ENCODE results near the gene XPR1.

DNA sequence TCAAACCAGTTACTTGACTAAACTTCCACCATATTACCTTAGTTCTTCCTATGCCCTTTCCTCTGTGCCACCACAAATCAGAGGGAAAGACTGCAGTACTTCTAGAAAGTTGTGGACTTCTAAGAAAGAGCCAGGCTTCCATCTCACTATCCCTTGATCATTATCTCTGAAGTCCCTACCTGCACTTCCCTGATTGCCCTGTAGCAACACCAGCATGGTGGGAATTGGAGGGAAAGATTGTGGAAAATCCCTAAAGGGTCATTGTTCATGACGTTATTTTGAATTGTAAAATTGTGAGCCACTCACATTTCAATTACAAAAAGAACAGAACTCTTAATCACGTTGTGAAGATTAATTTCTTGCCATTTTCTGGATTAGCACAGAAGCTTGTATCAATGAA, 257.5 kb downstream of the XPR1 start:
- TF ChIP-seq, protein P1, sequence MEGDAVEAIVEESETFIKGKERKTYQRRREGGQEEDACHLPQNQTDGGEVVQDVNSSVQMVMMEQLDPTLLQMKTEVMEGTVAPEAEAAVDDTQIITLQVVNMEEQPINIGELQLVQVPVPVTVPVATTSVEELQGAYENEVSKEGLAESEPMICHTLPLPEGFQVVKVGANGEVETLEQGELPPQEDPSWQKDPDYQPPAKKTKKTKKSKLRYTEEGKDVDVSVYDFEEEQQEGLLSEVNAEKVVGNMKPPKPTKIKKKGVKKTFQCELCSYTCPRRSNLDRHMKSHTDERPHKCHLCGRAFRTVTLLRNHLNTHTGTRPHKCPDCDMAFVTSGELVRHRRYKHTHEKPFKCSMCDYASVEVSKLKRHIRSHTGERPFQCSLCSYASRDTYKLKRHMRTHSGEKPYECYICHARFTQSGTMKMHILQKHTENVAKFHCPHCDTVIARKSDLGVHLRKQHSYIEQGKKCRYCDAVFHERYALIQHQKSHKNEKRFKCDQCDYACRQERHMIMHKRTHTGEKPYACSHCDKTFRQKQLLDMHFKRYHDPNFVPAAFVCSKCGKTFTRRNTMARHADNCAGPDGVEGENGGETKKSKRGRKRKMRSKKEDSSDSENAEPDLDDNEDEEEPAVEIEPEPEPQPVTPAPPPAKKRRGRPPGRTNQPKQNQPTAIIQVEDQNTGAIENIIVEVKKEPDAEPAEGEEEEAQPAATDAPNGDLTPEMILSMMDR (optimal IDR thresholded peaks at IDR 0.05 in 1 of 3, IDR thresholded peaks at IDR 0.05 in 1 of 3, conservative IDR thresholded peaks at IDR 0.05 in 1 of 3; ENCODE audit: extremely low read depth in 1 of 3, insufficient read depth in 2 of 3, low read length in 3 of 3), result no peak
- no peak for TF ChIP-seq EZH2 (IDR thresholded peaks at IDR 0.05; ENCODE audit: low read length)

Data from keratinocyte (primary cell).